NCI-H1105 (cell line): ENCODE results near the gene MACROH2A2.
A peak's percentile ranks its signal among the peaks of the same experiment; 100 is the strongest.
"Not testable (repeated sequence)": the region's sequence is repeated elsewhere in the genome, so short reads cannot be mapped to it uniquely, and the experiment has no call there.

Experiments used
- DNase-seq: peaks from one replicate; lab custom pipeline; 2025; lab: John Stamatoyannopoulos, UW

MACROH2A2 gene

GRCh38 chr10:70052462-70053217 is at the start of gene MACROH2A2:
MACROH2A2 (plus strand) TSS chr10:70052846; CDS start chr10:70075659, 22,813 bp downstream.
- DNase-seq = peak; percentile 49

DNA sequence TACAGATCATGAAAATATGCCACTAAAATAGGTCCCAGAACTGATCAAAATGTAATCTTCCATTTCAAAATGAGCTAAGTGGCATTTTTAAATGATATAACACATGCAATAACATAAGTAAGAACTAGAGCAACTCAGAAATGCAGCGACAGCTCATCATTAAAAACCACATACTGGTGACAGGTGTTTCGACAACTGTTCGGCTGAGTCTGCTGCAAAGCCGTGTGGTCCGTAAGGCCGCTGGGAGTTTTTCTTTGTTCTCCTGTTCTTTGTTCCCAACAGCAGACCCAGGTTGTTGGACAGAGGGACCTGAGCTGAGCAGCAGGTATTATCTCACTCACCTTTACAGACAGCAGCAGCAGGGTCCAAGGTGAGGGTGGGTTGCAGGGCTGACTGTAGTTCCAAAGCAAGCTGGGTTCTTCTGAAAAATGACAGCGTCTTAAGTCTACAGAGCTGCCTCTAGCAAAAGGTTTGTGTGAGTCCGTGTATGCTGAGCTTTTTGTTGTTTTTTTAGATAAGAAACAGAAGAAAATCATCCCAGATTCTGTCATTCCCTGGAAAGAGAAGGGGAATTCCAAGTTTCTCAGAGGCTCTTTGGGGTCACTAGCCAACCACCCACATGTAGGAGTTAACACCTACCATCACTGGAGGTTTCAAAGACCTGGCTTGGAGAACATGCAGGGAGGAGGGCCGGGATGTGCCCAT is 45.4 kb upstream of the MACROH2A2 start:
- DNase-seq = no peak

- no peak for DNase-seq
These were observed 21.4 kb upstream of the MACROH2A2 start for GRCh38 chr10:70031215-70031614.

- no peak for DNase-seq
These were observed 19.9 kb upstream of the MACROH2A2 start for GRCh38 chr10:70032667-70033289.

DNA sequence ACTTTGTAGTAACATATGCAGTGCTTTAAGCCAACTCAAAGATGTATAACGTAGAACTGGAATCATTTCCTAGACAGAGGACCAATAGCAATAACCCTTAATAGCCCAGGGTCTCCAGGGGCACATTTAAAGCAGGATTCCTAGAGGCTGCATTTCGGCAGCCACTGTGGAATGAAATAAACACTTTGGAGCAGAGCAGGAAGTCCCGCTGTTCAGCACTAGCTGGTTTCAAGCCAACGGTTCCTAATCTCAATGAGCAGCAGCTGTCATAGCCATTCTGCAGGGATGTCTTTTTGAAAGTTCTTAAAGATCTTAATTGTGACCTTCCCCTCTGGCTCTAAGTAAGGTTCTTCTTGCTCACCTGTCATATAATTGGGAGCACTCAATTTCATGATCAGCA is 18.4 kb upstream of the MACROH2A2 start:
- DNase-seq = no peak

DNA sequence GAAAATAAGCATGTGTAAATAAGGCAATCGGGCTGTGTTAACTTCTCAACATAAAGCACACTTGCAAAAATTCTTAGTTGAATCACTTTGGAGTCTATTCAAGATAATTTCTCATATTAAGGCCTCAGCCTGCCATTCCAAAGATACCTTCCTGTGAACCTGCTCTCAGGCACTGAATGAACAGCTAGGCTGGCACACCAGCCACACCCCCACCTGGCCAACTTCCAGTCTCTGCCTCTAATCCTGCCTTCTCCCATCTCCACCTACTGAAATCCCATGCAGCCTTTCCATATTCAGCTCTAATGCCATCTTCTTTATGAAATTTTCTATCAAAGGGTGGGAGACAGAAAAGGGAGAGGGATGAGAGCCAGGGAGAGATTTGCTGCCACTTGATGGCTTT is 17.1 kb upstream of the MACROH2A2 start:
- DNase-seq = no peak

- no peak for DNase-seq
These were observed 13.7 kb upstream of the MACROH2A2 start for GRCh38 chr10:70038923-70039322.

DNA sequence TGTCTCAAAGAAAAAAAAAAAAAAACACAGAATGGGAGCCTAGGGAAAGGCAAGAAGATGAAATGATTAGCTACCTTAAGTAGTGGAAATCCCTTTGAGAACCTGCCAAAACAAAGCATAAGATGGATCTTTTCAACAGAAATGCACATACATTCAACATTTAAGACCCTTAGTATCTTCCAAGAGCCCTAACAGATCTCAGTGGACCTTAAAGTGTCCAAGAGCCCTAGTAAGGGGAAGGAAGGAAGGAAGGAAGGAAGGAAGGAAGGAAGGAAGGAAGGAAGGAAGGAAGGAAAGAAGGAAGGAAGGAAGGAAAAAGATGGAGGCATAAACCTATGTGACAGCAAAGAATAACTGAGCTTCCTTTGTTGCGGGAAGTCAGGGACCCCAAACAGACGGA is 11.6 kb upstream of the MACROH2A2 start:
- DNase-seq = no peak

DNA sequence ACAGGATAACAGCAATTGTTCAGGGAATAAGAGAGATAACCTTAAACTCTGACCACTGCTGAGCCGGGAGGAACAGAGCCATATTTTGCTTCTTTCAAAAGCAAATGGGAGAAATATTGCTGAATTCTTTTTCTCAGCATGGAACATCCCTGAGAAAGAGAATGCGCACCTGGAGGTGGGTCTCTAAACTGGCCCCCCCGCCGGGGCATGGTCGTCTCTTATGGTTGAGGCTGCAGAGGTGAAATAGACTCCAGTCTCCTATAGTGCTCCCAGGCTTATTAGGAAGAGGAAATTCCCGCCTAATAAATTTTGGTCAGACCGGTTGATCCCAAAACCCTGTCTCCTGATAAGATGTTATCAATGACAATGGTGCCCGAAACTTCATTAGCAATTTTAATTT is 10.9 kb upstream of the MACROH2A2 start:
- not testable (repeated sequence) for DNase-seq

DNA sequence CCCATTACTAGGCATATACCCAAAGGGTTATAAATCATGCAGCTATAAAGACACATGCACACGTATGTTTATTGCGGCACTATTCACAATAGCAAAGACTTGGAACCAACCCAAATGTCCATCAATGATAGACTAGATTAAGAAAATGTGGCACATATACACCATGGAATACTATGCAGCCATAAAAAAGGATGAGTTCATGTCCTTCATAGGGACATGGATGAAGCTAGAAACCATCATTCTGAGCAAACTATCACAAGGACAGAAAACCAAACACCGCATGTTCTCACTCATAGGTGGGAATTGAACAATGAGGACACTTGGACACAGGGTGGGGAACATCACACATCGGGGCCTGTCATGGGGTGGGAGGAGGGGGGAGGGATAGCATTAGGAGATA is 5.6 kb upstream of the MACROH2A2 start:
- not testable (repeated sequence) for DNase-seq

DNA sequence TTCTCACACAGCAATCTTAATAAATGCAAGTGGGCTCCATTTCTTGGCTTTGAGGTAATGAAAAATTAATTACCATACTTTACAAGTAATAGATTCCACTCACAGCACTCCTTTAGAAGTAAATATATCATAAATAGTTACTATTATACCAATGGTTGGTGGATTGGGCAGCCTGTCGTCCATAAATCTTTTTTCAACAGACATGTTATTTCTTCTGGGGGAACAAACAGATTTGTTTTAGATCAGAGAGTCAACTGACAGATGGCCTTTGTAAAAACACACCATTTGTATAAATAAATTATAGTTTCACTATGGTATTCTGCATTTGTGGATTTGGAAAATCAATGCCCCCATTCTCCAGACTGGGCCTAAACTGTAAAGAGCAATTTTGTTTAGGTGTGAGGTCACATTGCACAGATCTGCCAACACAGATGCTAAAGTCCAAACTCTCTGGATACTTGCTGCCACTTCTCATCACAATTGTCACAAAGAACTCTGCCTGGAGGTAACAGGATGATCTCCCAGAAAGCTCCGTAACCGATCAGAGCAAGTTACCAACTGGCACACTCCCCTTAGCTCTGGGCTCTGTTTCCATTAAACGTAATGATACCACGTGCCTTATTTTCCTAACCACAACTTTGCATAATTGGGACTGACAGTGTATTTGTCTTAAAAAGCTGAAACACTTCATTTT is 4.5 kb upstream of the MACROH2A2 start:
- no peak for DNase-seq

- DNase-seq = no peak
These were observed 798 bp upstream of the MACROH2A2 start for GRCh38 chr10:70051848-70052247.

DNA sequence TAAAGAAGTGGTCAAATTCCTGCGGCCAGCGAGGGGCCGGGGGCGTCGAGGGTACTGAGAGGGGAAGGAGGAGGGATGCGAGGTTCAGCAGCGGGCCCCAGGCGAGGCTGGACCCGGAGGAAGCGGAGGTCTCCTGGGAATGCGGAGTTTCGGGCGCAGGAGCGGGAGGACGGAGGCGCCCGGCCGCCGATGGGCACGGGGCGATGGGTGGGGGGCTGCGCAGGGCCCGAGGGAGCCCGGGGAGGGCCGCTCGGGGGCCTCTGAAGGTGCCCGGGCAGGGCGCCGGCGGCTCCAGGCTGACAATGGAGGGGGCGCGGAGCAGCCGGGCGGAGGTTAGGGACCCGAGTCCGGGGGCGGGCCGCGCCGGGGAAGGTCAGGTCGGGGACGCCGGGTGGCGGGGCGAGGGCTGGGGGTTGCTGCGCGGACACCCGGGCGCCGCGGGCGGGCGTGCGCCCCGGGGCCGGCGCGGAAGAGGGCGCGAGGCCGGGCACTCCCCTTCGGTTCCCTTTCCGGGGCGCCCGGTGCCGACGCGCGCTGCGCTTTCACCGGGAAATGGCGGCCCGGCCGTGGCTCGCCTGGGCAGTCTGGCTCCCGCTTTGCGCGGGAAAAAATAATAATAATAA is 683 bp downstream of the MACROH2A2 start:
- DNase-seq = no peak

DNA sequence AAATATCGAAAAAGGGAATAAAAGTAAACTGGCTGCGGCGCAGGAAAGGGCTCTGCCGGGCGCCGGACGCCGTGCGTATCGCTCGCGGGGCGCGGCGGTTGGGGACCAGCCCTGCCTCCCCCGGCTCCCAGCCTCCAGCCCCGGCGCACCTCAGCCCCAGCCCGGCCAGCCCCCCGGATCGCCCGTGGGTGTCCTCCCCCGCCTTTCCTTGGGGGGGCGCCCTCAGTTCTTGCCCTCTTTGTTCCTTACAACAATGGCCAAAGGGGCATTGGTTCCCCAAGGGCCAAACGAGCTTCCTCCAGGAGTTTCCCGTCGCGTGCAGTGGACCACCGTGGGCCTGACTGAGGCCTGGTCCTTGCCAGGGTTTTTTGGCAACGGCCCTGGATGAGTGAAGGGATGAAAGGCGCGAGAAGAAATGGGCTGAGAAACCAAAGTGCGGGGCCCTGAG is 1.2 kb downstream of the MACROH2A2 start:
- DNase-seq = no peak

- DNase-seq = no peak
These were observed 2.3 kb downstream of the MACROH2A2 start for GRCh38 chr10:70054902-70055301.

GRCh38 chr10:70055550-70055949 is 2.9 kb downstream of the MACROH2A2 start:
- no peak for DNase-seq

- no peak for DNase-seq
These were observed 4.7 kb downstream of the MACROH2A2 start for GRCh38 chr10:70057306-70057705.

DNA sequence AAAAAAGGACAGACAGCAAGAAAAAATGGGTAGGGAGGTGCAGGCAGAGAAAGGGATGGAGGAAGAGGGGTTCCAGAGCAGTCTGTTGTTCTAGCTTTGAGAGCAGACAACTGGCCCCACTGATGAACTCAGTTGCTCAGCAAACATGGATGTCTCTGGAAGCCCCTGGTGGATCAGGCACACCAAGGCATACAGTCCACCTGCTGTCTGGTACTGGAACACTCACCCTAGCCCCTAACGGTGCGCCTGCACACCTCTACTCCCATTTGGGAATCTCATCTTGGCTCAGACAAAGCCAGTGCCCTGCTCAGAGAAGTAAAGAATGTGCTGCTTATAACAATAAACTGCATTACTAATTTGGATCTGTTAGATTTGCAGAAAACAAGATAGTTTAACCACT is 7.7 kb downstream of the MACROH2A2 start:
- DNase-seq = no peak

DNA sequence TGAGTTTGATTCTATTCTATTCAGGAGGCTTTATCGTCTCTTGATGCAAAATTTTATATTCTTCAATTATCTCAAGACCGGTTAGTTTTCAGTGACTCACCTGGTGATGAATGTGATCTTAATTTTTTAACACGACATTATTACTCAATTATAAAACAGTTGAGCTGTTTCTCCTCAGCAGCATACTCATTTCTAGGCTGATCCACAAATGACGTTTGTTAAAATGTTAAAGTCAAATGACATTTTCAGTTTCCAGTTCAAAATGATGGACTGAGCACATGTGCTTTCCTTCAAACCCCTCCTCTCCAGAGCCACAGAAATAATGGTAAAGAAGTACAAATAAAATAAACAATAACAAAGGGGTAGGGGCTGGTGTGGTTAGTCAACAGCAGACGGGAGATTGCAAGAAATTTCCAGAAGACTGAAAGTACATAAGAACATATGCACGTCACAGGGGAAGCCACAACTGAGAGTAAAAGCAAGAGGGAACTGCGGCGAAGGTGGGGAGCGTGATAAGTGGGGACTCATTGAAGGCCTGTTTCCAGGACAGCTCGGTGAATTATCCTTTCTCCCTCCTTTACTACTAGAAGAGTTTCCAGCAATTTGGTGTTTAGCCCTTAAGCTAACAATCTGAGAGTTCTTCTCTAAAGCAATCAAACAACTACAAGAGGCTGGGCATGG is 10.9 kb downstream of the MACROH2A2 start:
- DNase-seq = no peak

- no peak for DNase-seq
These were observed 11.8 kb downstream of the MACROH2A2 start for GRCh38 chr10:70064486-70064885.

DNA sequence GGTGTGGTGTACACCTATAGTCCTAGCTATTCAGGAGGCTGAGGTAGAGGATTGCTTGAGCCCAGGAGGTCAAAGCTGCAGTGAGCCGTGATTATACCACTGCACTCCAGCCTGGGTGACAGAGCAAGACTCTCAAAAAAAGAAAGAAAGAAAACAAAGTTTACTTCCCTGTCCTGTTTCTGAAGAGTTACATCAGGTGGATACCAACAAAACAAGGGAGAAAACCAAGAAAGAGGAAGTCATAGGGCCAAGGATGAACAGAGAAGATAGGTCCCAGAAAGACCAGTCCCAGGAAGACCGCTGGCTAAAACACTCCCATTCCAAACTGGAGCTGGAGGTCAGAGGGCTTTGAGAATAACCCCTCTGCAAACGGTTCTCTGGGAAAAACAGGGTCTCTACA is 13.5 kb downstream of the MACROH2A2 start:
- no peak for DNase-seq
